ENCODE measurements around the gene STIMATE.

Gene STIMATE

DNA sequence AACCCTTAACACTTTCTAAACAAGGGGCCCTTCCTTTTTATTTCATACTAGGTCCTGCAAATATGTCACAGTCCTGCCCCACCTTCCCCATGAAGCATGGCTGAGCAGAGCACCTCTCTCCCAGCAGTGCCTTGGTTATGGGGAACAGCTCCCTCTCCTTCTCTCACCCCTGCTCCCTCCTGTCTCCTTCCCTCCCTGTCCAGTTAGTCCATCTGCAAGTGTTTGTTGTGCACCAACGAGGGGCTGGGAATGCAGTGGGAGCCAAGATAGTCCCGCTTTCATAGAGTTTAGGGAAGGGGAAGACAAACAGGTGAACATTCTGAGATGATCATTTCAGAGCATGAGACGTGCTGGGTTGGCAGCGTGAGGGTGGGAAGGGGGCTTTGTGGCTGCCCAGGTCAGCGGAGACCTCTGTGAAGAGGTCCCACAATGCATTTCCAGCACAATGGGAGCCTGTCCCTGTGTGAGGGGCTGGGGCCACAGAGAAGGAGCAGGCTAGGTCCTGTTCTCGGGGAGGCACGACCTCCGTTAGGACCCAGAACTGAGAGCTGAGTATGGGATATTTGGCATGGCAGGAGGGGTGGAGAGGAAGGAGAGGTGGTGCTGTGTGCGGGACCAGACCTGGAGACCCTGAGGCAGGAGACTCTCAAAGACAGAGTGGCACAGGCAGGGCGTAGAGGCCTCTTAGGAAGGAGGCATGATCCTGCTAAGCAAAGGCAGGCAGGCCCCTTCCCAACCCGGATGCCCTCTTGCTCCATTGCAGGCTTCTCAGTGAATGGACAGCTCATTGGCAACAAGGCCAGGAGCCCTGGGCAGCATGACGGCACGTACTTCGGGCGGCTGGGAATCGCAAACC, 108.2 kb downstream of the STIMATE start:
- no peak for DNase-seq

- DNase-seq = no peak
Observed at GRCh38 chr3:52787672-52788625, 109.4 kb downstream of the STIMATE start.

DNA sequence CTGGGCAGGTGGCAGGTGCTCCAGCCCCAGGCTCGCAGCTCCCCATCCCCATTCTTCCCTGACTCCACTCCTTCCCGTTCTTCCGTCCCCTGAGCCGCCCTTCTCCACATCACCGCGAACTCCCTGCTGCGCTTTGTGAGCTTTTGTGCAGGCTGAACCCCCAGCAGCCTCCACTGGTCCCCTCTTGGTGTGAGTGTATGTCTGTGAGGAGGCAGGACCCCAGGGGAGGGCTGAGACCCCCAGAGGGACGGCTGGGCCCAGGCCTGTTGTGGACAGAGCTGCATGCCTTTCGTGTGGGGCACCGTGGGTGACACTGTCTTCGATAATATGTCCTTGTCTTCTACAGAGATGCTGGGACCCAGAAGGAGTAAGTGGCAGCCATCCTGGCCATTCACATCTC, 110.1 kb downstream of the STIMATE start:
- DNase-seq = no peak
